ENCODE results near the gene EXD3.

- TF ChIP-seq POLR2A (IDR thresholded peaks at IDR 0.05; ENCODE audit: low read length) (no peak), GATA1 (IDR thresholded peaks at IDR 0.05; ENCODE audit: low read depth, low read length) (no peak)
Measured at GRCh38 chr9:137415451-137415850, 7.5 kb downstream of the EXD3 start.
